Right kidney (tissue), 9 donors: Measurements from ENCODE around the gene SNX7.
A peak's percentile ranks its signal among the peaks of the same experiment; 100 is the strongest.

Experiments used
- DNase-seq: peaks from one replicate; pipeline ENCODE4 v3.0.0-alpha.2; 2016
- long read RNA-seq, 8 donors: transcript quantifications; one replicate each; lab custom pipeline, GENCODE V29; 2026

SNX7 gene
- long read RNA-seq, donor 1, transcript SNX7-201 (9 exons, 1,734 nt) = major isoform, 17 of 51 reads
- long read RNA-seq, donor 1, partial matches to known transcripts = 33 of 51 reads
- long read RNA-seq, donor 1, other reads (novel, unspliced or antisense) = 0 of 51 reads
- long read RNA-seq, donor 2, transcript SNX7-201 (9 exons, 1,734 nt) = major isoform, 8 of 33 reads
- long read RNA-seq, donor 2, partial matches to known transcripts = 25 of 33 reads
- long read RNA-seq, donor 2, other reads (novel, unspliced or antisense) = 0 of 33 reads
- long read RNA-seq, donor 3, transcript SNX7-201 (9 exons, 1,734 nt) = major isoform, 10 of 21 reads
- long read RNA-seq, donor 3, partial matches to known transcripts = 11 of 21 reads
- long read RNA-seq, donor 3, other reads (novel, unspliced or antisense) = 0 of 21 reads
- long read RNA-seq, donor 4, transcript SNX7-201 (9 exons, 1,734 nt) = major isoform, 8 of 18 reads
- long read RNA-seq, donor 4, partial matches to known transcripts = 10 of 18 reads
- long read RNA-seq, donor 4, other reads (novel, unspliced or antisense) = 0 of 18 reads
- long read RNA-seq, donor 5, transcript SNX7-201 (9 exons, 1,734 nt) = major isoform, 20 of 52 reads
- long read RNA-seq, donor 5, partial matches to known transcripts = 32 of 52 reads
- long read RNA-seq, donor 5, other reads (novel, unspliced or antisense) = 0 of 52 reads
- long read RNA-seq, donor 6, transcript SNX7-201 (9 exons, 1,734 nt) = major isoform, 10 of 32 reads
- long read RNA-seq, donor 6, partial matches to known transcripts = 22 of 32 reads
- long read RNA-seq, donor 6, other reads (novel, unspliced or antisense) = 0 of 32 reads
- long read RNA-seq, donor 7, transcript SNX7-201 (9 exons, 1,734 nt) = major isoform, 19 of 45 reads
- long read RNA-seq, donor 7, partial matches to known transcripts = 26 of 45 reads
- long read RNA-seq, donor 7, other reads (novel, unspliced or antisense) = 0 of 45 reads
- long read RNA-seq, donor 8, transcript SNX7-201 (9 exons, 1,734 nt) = major isoform, 12 of 38 reads
- long read RNA-seq, donor 8, partial matches to known transcripts = 26 of 38 reads
- long read RNA-seq, donor 8, other reads (novel, unspliced or antisense) = 0 of 38 reads

DNA sequence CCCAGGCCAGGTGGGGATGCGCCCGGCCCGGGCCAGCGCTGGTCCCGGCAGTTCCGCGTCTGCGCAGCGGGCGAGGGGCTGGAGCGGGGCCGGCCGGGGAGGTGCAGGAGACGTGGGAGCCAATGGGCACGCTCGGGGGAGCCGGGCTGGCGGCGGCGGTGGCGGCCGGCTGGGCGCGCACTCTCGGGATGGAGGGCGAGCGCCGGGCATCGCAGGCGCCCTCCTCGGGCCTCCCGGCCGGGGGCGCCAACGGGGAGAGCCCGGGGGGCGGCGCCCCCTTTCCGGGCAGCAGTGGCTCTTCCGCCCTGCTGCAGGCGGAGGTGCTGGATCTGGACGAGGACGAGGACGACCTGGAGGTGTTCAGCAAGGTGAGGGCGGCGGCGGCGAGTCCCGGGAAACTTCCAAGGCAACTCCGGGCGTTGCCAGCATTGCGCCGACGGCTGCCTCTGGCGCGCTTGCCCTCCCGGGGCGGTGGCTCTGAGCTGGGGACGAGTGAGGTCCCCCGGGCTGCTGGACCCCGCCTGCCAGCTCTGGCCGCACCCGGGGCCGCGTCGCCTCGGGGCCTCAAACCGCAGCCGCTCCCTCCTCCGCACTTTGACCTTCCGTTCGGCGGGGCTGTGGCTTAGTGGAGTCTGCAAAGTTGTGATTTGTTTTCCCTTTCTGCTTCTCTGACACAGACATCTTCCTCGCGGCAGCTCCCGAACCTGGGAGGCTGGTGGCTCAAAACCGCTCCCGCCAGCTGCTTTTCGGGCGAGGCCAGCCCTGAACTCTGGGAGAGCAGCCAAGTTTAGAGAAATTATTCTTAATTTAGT lies at the start of gene SNX7:
Gene SNX7, plus strand, starts transcription at position 178 of the 812 bp plus-strand sequence. Its CDS starts 11 bp downstream, at position 189.
- DNase-seq = peak; percentile 92

GRCh38 chr1:98637316-98637715 lies 24.2 kb upstream of the SNX7 start:
- no peak for DNase-seq

DNA sequence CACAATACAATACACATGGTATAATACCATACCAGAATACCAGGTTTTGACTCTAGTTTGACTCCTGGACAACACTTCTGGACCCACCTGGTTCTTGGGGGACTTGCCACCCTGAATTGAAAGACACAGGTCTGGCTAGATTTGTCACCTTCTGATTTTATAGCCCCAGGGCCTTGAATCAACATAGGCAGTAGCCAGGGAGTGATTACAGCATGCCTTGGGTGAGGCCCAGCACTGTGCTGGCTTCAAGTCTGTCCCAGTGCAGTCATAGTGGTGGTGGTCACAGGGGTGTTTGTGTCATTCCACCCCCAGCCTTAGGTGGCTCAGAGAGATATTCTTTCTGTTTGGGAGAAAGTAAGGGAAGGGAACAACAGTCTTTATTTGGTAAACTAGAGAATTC lies 23.3 kb upstream of the SNX7 start:
- DNase-seq = no peak

DNA sequence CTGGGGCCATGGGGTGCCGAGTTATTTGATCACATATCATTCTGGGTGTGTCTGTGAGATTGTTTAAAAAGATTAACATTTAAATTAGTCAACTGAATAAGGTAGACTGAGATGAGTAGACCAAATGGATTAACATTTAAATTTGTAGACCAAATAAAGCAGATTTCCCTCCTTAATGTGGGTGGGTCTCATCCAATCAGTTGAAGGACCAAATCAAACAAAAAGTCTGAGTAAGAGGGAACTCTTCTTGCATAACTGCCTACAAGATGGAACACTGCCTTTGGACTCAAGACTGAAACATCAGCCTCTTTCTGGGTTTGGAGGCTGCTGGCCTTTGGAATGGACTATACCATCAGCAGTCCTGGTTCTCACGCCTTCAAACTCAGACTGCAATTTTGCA lies 17.0 kb upstream of the SNX7 start:
- DNase-seq = no peak

GRCh38 chr1:98651116-98651632 lies 10.3 kb upstream of the SNX7 start:
- DNase-seq = no peak

- no peak for DNase-seq
Observed at GRCh38 chr1:98653123-98653522, 8.4 kb upstream of the SNX7 start.

GRCh38 chr1:98659879-98660278 lies 1.6 kb upstream of the SNX7 start:
- no peak for DNase-seq

DNA sequence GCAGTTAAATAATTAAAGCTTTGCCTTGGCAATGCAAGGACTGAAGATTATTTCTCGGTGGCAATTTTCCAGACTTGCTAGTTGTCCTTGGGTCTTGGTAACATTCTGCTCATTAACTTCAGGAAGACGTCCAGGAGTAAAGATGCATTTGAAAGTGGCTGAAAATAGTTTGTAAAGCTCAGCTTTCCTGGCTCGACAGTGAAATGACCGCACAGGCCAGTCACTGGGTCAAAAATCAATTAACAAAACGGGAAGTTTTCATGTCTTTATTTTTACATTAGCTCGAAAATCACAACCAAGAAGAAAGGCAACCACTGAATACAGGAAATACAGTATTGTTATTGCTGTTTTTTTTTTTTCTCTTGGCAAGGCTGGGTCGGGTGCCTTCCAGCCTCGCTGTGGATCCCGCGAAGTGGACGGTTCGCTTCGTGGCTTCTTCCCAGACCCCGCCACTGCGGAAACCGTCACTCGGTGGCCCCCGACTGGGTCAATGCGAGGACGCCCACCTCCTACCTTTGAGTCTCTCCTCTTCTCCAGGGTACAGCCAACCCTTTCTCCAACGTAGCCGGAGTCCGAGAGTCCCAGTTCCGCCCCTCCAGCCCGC lies 479 bp upstream of the SNX7 start:
- DNase-seq = peak; percentile 86

GRCh38 chr1:98662356-98662670 lies 792 bp downstream of the SNX7 start:
- no peak for DNase-seq

DNA sequence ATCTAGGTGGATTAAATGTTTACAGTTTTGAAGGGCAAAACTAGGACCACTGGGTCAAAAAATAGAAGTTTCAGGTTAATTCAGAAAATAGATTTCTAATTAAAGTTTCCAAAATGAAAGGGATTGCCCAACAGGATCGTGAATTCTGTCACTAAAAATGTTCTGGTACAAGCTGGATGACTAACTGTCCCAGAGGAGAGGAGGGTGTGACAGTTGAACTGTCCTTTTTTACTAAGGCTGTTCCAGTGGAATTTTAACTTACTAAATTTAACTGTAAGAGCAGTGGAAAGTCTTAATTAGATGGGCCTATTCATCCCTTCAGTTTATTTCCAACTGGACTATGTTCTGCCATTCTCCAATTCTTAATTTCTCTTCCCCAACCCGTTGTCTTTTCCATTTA lies 7.2 kb downstream of the SNX7 start:
- DNase-seq = no peak

GRCh38 chr1:98669355-98670296 lies 8.1 kb downstream of the SNX7 start:
- no peak for DNase-seq

DNA sequence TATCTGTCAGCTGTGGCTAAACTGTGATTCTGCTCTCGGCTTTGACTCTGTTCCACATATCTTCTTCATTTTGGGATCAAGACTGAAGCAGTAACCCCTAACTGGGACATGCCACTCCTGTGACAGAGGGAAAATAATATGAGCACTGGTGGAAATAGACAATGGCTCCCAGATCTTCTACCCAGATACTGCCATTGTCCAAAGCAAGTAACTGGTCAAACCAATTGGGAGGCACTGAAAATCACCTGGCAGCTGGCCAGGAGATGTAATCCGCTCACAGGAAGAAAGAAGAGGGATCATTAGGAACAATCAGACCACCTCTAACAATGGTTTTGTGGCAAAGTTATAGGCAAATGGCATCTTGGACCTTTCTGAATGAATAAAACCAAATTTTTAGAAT lies 10.7 kb downstream of the SNX7 start:
- DNase-seq = no peak

DNA sequence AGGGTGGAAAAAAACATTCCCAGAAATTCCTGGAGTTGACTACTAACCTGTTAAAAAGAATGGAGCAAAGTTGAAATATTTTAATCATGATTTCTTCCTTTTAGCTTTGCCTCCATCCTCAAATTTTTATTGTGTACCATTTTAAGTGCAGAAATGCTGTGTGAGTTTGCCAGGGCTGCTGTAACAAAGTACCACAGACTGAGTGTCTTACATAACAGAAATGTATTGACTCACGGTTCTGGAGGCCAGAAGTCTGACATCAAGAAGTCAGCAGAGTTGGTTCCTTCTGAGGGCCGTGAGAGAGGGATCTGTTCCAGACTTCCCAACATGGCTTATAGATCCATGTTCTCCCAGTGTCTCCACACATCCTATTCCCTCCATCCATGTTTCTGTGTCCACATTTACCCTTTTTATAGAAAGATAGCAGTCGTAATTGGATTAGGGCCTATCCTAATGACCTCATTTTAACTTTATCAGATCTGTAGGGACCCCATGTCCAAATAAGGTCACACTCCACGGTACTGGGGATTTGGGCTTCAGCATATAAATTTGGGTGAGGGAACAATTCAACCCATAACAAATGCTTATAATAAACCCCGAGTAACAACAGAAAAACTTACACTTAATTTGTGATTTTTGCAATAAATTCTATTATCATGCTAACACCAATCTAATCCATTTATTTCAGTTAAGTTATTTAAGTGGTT lies 12.7 kb downstream of the SNX7 start:
- DNase-seq = no peak

DNA sequence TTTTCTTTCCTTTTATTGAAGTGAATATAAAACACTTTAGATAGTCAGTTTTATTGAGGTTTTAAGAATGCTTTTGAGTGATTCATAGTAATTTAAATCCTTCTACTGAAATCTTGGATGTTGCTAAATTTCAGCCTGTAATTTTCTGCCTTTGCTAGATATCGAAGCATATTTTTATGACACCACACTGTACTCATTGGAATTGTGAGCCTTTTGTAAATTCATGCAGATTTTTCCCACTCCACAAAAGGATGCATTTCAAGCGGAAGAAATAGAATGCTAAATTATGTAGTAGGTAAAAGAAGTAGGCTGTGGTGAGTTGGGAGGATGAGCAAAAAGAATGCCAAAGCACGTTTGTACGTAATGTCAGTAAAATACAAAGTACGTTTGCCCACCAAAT lies 13.8 kb downstream of the SNX7 start:
- no peak for DNase-seq

DNA sequence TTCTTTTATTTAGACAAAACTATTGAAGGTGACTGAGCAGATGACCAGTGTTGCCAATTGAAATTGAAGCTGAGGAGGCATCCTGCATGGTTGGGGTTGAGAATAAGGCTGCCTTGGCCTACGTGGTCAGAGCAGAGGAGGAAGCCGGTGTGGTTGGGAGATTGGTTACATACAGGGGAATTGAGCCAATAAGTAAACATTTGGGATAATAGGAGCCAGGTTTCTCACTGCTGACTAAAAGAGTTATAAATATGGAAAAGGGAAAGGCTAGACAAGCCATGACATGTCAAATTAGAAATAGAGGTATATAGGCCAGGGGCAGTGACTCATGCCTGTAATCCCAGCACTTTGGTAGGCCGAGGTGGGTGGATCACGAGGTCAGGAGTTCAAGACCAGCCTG lies 15.8 kb downstream of the SNX7 start:
- no peak for DNase-seq

DNA sequence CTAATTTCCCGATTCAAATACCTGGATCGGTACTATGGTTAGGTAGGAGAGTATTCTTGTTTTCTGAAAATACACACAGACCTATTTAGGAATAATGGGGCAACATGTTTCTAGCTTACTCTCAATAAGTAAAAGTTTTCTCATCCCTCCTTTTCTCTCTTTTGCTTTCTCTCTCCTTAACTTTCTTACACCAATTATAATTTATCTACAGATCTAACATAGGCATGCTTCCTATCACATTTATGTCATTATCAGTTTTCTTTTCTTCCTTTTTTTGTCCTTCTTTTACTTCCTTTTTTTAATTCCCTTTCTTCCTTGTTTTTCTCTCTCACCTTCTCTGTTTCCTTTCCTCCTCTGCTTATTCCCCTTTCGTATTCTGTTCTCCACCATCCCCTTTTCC lies 20.3 kb downstream of the SNX7 start:
- no peak for DNase-seq

GRCh38 chr1:98688110-98688739 lies 26.7 kb downstream of the SNX7 start:
- no peak for DNase-seq

DNA sequence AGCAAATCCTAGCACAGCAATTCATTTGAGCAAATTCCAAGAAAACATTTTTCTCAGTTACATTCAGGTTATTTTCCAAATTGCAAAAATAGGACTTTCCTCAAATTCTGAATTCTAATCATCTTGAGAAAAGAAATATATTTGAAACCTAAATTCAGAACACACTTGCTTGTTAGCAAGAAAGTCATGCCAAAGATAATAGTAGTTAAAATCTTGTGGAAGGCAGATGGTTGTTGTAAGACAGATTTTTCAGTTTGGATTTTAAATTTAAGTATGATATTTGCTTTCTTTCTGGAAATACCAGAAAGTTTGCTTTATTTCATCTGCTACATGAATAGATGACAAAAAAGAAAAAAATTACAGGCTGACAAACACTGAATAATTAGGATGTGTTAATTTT lies 29.1 kb downstream of the SNX7 start:
- DNase-seq = no peak

DNA sequence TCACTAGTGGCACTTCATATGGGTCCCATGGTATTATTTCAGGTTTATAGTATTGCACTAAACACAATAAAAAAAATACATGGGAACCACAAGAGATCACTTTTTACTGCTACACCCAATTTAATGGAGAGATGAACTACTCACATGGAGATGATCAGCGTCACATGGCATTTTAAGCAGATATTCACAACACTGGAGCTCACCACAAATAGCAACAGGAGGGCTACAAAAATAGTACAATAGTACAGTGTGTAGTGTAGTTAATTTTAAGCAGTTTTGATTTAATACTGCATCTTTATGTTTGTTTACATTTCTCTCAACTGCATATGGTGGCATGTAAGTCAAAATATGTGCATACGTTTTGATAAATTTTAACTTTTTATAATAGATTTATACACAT lies 31.0 kb downstream of the SNX7 start:
- DNase-seq = no peak
